AG04449 (cell line): ENCODE data around the gene HIPK1.
"Not testable (repeated sequence)": the region's sequence is repeated elsewhere in the genome, so short reads cannot be mapped to it uniquely, and the experiment has no call there.

Source experiments
- CTCF ChIA-PET: fragments of 350-600 bp; formaldehyde crosslinking; extraction: SDS; loops from one replicate; lab custom pipeline; 2021; ENCODE audit warnings: antibody characterized with exemption; lab: Yijun Ruan, JAX
- POLR2A ChIA-PET: fragments of 400-600, 350-600 bp; formaldehyde crosslinking; extraction: SDS; loops from one replicate; lab custom pipeline; 2020; ENCODE audit warnings: antibody characterized with exemption, inconsistent platforms; lab: Yijun Ruan, JAX
- DNase-seq: peaks from one replicate; pipeline ENCODE4 v3.0.0-alpha.2; 2010; ENCODE audit warnings: low read depth, low spot score
- H3K4me3 ChIP-seq: 2 replicates; pipeline ENCODE4 v1.5.1; 2011; ENCODE audit warnings: low read depth, mild to moderate bottlenecking, control low read depth, low read length
- CTCF ChIP-seq: IDR thresholded peaks from one replicate; pipeline ENCODE4 v1.5.1; 2011; ENCODE audit warnings: mild to moderate bottlenecking, moderate library complexity, low read length, control low read depth, inconsistent platforms; ENCODE audit not compliant: insufficient read depth; ENCODE audit errors: missing control alignments

The HIPK1 gene

DNA sequence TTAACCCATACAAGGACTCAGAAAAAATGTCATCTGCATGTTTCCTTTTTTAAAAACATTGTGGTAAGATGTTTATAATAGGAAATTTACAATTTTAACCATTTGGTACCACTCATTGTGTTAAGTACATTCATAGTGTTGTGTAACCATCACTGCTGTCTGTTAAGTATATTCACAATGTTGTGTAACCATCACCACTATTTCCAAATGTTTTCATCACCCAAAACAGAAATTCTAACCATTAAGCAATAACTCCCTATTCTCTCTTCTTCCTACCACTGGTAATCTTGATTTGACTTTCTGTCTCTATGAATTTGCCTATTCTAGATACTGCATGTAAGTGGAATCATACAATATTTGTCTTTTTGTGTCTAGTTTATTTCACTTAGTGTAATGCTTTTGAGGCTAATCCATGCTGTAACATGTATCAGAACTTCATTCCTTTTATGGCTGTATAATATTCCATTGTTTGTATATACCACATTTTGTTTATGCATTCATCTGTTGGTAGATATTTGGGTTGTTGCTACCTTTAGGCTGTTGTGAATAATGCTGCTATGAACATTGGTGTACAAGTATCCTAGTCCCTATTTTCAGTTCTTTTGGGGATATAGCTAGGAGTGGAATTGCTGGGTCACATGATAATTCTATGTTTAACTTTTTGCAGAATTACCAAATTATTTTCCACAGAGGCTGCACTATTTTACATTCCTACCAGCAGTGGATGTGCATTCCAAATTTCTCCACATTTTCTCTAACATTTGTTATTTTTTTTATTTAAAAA lies 14.1 kb downstream of the HIPK1 start:
- no peak for TF ChIP-seq CTCF
- H3K4me3 ChIP-seq, result no peak overlapping the region
- ChIA-PET CTCF (interaction anchor here (1.3 kb wide), 1 partner anchor 11 kb away, joined by 4 read pairs; no protein-coding TSS in a partner anchor), POLR2A (no interaction called here)
- no peak for DNase-seq

- H3K4me3 ChIP-seq, result no peak overlapping the region
- TF ChIP-seq CTCF, result no peak
- ChIA-PET POLR2A (no interaction called here), CTCF (interaction anchor here (0.6 to 2.2 kb wide), 7 partner anchors 9 to 337 kb away, joined by 3 to 6 read pairs (median 4); no protein-coding TSS in a partner anchor)
- no peak for DNase-seq
Observed at GRCh38 chr1:113945329-113945728, 16.2 kb downstream of the HIPK1 start.

DNA sequence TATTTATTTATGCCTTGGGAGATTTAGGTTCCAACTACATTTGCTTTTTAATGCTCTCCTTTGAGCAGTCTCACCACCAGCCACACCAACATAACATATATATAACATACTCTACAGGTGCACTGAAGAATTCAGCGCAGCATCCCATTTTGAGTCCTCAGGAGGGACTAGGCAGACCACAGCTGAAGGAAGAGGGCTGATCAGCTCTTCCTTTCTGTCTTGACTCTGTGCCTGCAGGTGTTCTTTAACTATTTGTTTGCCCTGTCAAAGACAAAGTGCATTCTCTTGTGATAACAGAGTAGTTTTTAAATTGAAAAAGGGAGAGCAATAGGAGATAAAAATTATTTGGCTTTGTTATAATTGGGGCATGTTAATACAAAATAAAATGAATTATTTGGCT lies 17.0 kb downstream of the HIPK1 start:
- CTCF ChIA-PET, result interaction anchor here (0.9 to 2.3 kb wide), 10 partner anchors 9 to 804 kb away, joined by 3 to 16 read pairs (median 4); no protein-coding TSS in a partner anchor
- POLR2A ChIA-PET, result interaction anchor here (1.3 kb wide), 1 partner anchor 16 kb away, joined by 3 read pairs; no protein-coding TSS in a partner anchor

GRCh38 chr1:113946678-113947387 lies 17.7 kb downstream of the HIPK1 start:
- CTCF ChIA-PET, result interaction anchor here (0.6 to 2.9 kb wide), 16 partner anchors 8 to 805 kb away, joined by 3 to 16 read pairs (median 4); no protein-coding TSS in a partner anchor
- TF ChIP-seq CTCF, result no peak
- H3K4me3 ChIP-seq, result no peak overlapping the region
- POLR2A ChIA-PET, result interaction anchor here (0.6 to 1.3 kb wide), 2 partner anchors 17 to 811 kb away, joined by 3 read pairs; no protein-coding TSS in a partner anchor
- DNase-seq, result no peak

More for the DNA sequence above, 17.0 kb downstream of the HIPK1 start:
- no peak for TF ChIP-seq CTCF
- no peak overlapping the region for H3K4me3 ChIP-seq
- DNase-seq, result no peak

- no peak for TF ChIP-seq CTCF
- ChIA-PET CTCF (interaction anchor here (0.6 to 2.9 kb wide), 10 partner anchors 8 to 806 kb away, joined by 3 to 16 read pairs (median 4); no protein-coding TSS in a partner anchor), POLR2A (no interaction called here)
- no peak for DNase-seq
- no peak overlapping the region for H3K4me3 ChIP-seq
Observed at GRCh38 chr1:113947388-113948107, 18.4 kb downstream of the HIPK1 start.

GRCh38 chr1:113948151-113948550 lies 19.0 kb downstream of the HIPK1 start:
- not testable (repeated sequence) for H3K4me3 ChIP-seq, DNase-seq
- POLR2A ChIA-PET, result interaction anchor here (0.6 kb wide), 1 partner anchor 118 kb away, joined by 4 read pairs; no protein-coding TSS in a partner anchor
- CTCF ChIA-PET, result interaction anchor here (1.1 to 4.7 kb wide), 7 partner anchors 9 to 113 kb away, joined by 3 to 16 read pairs (median 8); no protein-coding TSS in a partner anchor
